Nephron (organoid): ENCODE measurements around the gene FBLN2.

Experiments
- H3K27ac Mint-ChIP-seq, 3 experiments: 2 replicates each; pipeline ENCODE4 v1.8.0; 2020; ENCODE audit warnings: mixed read lengths in 3 of 3, mild to moderate bottlenecking in 2 of 3, moderate library complexity in 1 of 3
- H3K27me3 Mint-ChIP-seq: 2 replicates; pipeline ENCODE4 v1.8.0; 2021; ENCODE audit warnings: low read depth, mild to moderate bottlenecking, moderate library complexity, mixed read lengths
- H3K36me3 Mint-ChIP-seq: 2 replicates; pipeline ENCODE4 v1.8.0; 2020; ENCODE audit warnings: low read depth, mixed read lengths
- H3K4me1 Mint-ChIP-seq: 2 replicates; pipeline ENCODE4 v1.8.0; 2020; ENCODE audit warnings: mixed read lengths
- H3K4me3 Mint-ChIP-seq, 3 experiments: 2 replicates each; pipeline ENCODE4 v1.8.0; 2020; ENCODE audit warnings: mild to moderate bottlenecking in 3 of 3, mixed read lengths in 3 of 3, moderate library complexity in 2 of 3
- H3K9me3 Mint-ChIP-seq: 2 replicates; pipeline ENCODE4 v1.8.0; 2020; ENCODE audit warnings: mixed read lengths
- TF ChIP-seq, protein P1 (sequence below), 3 experiments: fragments of 200-600 bp; sonication (generic); IDR thresholded peaks; one replicate each; pipeline ENCODE4 v1.5.0; 2021; ENCODE audit warnings: antibody characterized with exemption in 3 of 3; ENCODE audit not compliant: unreplicated experiment in 3 of 3

The FBLN2 gene

DNA sequence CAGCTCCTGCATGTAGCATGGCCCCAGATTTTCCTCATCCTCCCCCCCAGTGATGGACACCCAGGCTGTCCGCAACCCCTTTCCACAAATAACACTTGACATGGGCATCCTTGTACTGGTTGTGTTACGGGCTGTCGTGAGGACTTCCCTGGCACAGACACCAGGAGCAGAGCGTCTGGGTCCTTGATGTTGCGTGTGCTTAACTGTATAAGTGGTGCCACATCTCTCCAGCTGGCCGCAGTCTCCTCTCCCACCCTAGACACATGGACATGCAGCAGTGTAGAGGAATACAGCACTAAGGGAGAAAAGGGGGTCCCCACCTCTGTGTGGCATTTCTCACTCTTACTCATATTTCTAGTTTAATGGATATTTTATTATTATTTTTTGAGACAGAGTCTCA is 56.6 kb downstream of the FBLN2 start:
- Mint-ChIP-seq H3K9me3 (peaks cover 7% of the 10 kb centered on the region), H3K36me3 (peaks cover 8% of the 10 kb centered on the region), H3K4me1 (peaks cover 6% of the 10 kb centered on the region), H3K27me3 (peaks cover 10% of the 10 kb centered on the region), H3K4me3 (no peak overlapping the region), H3K27ac (no peak overlapping the region)
- TF ChIP-seq, protein P1, sequence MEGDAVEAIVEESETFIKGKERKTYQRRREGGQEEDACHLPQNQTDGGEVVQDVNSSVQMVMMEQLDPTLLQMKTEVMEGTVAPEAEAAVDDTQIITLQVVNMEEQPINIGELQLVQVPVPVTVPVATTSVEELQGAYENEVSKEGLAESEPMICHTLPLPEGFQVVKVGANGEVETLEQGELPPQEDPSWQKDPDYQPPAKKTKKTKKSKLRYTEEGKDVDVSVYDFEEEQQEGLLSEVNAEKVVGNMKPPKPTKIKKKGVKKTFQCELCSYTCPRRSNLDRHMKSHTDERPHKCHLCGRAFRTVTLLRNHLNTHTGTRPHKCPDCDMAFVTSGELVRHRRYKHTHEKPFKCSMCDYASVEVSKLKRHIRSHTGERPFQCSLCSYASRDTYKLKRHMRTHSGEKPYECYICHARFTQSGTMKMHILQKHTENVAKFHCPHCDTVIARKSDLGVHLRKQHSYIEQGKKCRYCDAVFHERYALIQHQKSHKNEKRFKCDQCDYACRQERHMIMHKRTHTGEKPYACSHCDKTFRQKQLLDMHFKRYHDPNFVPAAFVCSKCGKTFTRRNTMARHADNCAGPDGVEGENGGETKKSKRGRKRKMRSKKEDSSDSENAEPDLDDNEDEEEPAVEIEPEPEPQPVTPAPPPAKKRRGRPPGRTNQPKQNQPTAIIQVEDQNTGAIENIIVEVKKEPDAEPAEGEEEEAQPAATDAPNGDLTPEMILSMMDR (IDR thresholded peaks at IDR 0.05; ENCODE audit: unreplicated experiment in 3 of 3), result no peak

DNA sequence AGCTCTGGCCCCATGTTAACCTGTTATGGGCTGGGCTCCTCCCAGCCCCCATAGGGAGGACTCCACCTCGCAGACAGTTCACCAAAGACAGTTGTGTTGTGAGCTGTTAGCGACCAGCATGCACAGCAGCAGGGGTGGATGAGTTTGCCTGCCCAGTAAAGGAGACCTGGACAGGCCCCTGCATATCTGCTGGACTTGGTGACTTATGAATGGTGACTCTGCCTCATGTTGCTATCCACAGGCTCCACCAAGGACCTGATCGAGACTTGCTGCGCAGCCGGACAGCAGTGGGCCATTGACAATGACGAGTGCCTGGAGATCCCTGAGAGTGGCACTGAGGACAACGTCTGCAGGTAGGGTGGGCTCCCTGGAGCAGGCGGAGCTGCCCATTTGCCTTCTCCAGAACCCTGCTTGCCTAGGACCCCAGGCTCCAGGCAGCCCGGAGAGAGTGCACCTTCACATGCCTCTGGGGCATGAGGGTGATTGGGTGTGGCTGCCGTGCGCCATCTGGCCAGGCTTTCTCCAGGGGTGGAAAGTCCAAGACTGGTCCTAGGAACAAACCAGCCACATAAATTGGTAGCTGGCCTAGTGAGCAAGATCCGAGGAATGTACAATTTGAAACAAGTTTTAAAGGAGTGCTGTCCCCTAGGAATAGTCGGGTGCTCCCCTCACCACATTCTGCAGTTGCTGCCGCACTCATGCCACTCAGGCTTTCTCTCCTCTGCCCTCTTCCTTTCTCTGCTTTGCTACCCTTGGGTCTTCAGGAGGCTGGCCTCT is 59.1 kb downstream of the FBLN2 start:
- Mint-ChIP-seq H3K27ac (no peak overlapping the region), H3K4me3 (no peak overlapping the region), H3K36me3 (peaks cover 8% of the 10 kb centered on the region), H3K9me3 (peaks cover 3% of the 10 kb centered on the region), H3K27me3 (peaks cover 10% of the 10 kb centered on the region), H3K4me1 (no peaks in the 10 kb centered on the region)
- TF ChIP-seq, protein P1 (IDR thresholded peaks at IDR 0.05; ENCODE audit: unreplicated experiment in 3 of 3), result no peak

DNA sequence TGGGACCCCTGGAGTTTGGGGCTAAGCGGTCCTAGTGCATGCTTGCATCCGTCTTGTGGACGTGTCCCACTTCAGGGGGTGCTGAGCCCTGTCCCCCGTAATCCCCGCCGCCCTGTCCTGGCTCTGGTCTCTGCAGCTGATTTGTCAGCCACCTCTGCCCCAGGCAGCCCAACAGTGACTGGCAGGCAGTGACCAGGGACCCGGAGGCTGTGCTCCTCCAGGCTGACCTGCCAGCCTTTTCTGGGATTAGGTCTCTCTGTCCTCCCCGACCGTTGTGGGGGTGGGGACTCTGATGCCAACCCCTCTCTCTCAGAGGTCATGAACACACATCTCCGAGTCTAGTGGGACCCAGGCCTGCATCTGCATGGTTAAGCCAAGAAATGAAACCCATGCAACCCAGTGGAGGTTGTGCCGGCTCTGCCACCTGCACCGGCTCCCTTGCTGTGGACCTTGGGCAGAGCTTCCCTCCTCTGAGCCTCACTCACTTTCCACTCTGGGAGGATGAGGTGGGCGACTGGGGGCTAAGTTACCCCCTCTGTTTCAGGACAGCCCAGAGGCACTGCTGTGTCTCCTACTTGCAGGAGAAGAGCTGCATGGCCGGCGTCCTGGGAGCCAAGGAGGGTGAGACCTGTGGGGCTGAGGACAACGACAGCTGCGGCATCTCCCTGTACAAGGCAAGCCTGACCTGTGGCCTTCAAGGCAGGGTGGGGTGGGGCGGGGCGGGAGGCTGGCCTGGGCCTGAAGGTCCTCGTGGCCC is 60.2 kb downstream of the FBLN2 start:
- Mint-ChIP-seq H3K9me3 (peaks cover 3% of the 10 kb centered on the region), H3K4me1 (no peaks in the 10 kb centered on the region), H3K27me3 (peaks cover 10% of the 10 kb centered on the region), H3K27ac (no peak overlapping the region), H3K4me3 (no peak overlapping the region), H3K36me3 (peaks cover 10% of the 10 kb centered on the region)
- TF ChIP-seq, protein P1 (IDR thresholded peaks at IDR 0.05; ENCODE audit: unreplicated experiment in 3 of 3), result no peak

DNA sequence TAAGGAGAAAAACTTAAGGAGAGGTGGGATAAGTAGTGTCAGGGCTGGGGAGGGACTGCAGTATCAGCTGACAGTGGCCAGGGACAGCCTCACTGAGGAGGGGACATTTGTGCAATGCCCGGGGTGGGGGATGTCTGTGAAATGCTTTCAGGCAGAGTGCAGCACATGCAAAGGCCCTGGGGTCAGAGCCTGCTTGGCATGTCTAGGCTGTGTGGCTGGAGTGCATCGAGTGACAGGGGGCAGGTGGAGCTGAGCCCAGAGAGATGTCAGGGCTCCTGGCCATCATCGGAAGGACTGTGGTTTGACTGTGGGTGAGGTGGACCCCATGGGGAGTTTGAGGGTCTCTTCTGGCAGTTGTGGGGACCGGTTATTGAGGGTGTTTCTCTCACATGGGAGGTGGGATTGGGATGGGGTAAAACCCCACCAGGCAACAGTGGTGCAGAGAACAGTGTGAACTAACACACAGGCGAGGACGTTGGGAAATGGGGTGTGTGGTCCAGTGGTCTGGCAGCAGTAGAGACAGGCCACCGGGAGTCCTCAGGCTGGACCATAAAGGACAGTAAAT is 61.2 kb downstream of the FBLN2 start:
- H3K4me1 Mint-ChIP-seq, result no peaks in the 10 kb centered on the region
- TF ChIP-seq, protein P1 (IDR thresholded peaks at IDR 0.05; ENCODE audit: unreplicated experiment in 3 of 3), result no peak
- peaks cover 10% of the 10 kb centered on the region for H3K27me3 Mint-ChIP-seq
- H3K36me3 Mint-ChIP-seq, result peaks cover 18% of the 10 kb centered on the region
- no peak overlapping the region for H3K27ac Mint-ChIP-seq
- H3K4me3 Mint-ChIP-seq, result no peak overlapping the region
- H3K9me3 Mint-ChIP-seq, result peaks cover 5% of the 10 kb centered on the region

DNA sequence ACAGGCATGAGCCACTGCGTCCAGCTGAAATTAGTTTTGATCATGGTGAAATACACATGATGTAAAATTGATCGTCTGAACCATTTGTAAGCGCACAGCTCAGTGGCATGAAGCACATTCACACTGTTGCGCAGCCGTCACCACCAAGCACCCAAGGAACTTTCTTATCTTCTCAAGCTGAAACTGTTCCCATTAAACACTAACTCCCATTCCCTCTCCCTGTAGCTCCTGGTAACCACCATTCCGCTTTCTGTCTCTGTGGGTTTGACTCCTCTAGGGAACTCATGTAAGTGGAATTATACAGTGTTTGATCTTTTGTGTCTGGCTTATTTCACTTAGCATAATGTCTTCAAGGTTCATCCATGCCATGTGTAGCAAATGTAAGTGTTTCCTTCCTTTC is 62.3 kb downstream of the FBLN2 start:
- Mint-ChIP-seq H3K27me3 (peaks cover 14% of the 10 kb centered on the region), H3K36me3 (peaks cover 25% of the 10 kb centered on the region), H3K4me1 (no peaks in the 10 kb centered on the region), H3K9me3 (peaks cover 2% of the 10 kb centered on the region), H3K27ac (no peak overlapping the region), H3K4me3 (no peak overlapping the region)
- TF ChIP-seq, protein P1 (IDR thresholded peaks at IDR 0.05; ENCODE audit: unreplicated experiment in 3 of 3), result no peak
